ENCODE measurements around the gene CYTH2.
A peak's percentile ranks its signal among the peaks of the same experiment; 100 is the strongest.

DNA sequence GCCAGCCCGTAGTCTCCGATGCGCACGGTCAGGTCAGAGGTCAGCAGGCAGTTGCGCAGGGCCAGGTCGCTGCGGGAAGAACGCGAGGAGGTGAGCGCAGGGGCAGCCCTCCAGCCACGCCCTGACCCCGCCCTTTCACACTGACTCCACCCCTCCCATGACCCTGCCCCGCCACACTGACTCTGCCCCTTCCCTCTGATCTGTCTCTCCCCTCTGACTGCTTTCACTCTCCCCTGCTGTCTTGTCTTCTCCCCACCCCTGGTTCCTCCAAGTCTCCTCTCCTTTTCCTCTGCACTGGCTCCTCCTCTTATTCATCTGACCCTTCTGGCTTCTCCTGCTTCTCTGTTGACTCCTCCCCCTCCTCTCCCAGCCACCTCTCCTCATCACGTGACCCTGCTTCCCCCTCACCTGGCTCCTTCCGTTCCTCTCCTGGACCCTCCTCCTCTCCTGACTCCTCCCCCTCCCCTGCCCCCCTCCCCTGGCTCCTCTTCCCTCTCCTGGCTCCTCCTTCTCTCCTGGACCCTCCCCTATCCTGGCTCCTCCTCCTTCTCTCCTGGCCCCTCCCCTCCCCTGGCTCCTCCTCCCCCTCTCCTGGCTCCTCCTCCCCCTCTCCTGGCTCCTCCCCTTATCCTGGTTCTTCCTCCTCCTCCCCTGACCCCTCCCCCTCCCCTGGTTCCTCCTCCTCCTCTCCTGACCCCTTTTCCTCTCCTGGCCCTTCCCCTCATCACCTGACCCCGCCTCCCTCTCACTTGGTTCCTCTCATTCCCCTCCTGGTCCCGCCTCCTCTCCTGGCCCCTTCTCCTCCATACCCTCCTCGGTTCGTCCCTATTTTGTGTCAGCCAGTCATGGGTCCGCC lies 32.6 kb downstream of the CYTH2 start:
- TF ChIP-seq ZNF341 (tag by site-specific recombination; IDR thresholded peaks at IDR 0.05; ENCODE audit: low read depth) (peak; percentile 68), ZNF24 (tag by site-specific recombination; IDR thresholded peaks at IDR 0.05) (no peak; the same call in 1 of the 2 replicates), ZNF174 (tag by site-specific recombination; IDR thresholded peaks at IDR 0.05) (no peak), ZNF677 (tag by site-specific recombination; IDR thresholded peaks at IDR 0.05) (no peak)
- TF ChIP-seq, protein P1, sequence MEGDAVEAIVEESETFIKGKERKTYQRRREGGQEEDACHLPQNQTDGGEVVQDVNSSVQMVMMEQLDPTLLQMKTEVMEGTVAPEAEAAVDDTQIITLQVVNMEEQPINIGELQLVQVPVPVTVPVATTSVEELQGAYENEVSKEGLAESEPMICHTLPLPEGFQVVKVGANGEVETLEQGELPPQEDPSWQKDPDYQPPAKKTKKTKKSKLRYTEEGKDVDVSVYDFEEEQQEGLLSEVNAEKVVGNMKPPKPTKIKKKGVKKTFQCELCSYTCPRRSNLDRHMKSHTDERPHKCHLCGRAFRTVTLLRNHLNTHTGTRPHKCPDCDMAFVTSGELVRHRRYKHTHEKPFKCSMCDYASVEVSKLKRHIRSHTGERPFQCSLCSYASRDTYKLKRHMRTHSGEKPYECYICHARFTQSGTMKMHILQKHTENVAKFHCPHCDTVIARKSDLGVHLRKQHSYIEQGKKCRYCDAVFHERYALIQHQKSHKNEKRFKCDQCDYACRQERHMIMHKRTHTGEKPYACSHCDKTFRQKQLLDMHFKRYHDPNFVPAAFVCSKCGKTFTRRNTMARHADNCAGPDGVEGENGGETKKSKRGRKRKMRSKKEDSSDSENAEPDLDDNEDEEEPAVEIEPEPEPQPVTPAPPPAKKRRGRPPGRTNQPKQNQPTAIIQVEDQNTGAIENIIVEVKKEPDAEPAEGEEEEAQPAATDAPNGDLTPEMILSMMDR (tag by site-specific recombination; IDR thresholded peaks at IDR 0.05): no peak
- TF ChIP-seq, protein P2, sequence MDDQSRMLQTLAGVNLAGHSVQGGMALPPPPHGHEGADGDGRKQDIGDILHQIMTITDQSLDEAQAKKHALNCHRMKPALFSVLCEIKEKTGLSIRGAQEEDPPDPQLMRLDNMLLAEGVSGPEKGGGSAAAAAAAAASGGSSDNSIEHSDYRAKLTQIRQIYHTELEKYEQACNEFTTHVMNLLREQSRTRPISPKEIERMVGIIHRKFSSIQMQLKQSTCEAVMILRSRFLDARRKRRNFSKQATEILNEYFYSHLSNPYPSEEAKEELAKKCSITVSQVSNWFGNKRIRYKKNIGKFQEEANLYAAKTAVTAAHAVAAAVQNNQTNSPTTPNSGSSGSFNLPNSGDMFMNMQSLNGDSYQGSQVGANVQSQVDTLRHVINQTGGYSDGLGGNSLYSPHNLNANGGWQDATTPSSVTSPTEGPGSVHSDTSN (CRISPR knock-in tag; IDR thresholded peaks at IDR 0.05): no peak

Data from HEK293 (cell line).